ENCODE data around the gene WEE1. TPM values are rescaled to one million over a fixed set of nuclear protein-coding genes. Genes with fewer than 3 reads are reported as not detected.
"Not testable (repeated sequence)": the region's sequence is repeated elsewhere in the genome, so short reads cannot be mapped to it uniquely, and the experiment has no call there.

Gene WEE1
- total and polyA plus RNA-seq, 2 experiments from 2014 or later = 92.5 to 95.9 TPM

- no peaks in the 10 kb centered on the region for H3K9me3 ChIP-seq (ENCODE audit: low read depth)
- no peak for TF ChIP-seq CTCF (IDR thresholded peaks at IDR 0.05; ENCODE audit: low read depth, low read length)
- peaks cover 31% of the 10 kb centered on the region for H3K4me1 ChIP-seq (ENCODE audit: low read depth)
- no peaks in the 10 kb centered on the region for H3K27me3 ChIP-seq
- no peak overlapping the region for H3K4me3 ChIP-seq
- DNase-seq (ENCODE audit: low read depth in 1 of 2, low spot score in 1 of 2) = peak in 1 of 2 donors; percentile 36
- no peaks in the 10 kb centered on the region for H3K36me3 ChIP-seq
- no peak overlapping the region for H3K27ac ChIP-seq
Observed at GRCh38 chr11:9533736-9534473, 39.6 kb upstream of the WEE1 start.

DNA sequence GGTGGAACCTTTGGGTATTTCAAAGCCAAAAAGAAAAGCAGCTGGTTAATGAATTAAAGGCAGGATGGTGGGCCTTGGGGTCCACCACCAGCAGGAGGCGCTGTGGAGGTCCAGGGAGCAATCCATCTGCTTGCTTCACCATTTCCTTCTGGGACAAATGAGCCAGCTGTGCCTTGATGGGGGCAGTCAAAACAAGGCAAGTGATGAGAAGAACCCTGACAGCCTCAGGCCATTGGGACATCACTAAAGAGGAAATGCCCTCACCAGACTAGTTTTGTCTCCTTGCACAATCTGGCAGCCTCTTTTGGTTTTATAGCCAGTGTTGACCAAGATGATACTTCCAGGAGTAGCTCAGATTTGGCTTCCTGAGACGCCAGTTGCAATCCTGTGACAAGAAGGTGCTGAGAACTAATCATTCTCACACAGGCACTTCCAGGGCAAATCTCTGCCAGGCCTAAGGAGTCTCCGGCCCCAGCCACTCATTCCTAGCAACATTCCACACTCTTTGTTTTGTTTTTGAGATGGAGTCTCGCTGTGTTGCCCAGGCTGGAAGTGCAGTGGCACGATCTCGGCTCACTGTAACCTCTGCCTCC, 38.2 kb upstream of the WEE1 start:
- no peaks in the 10 kb centered on the region for H3K27me3 ChIP-seq

DNA sequence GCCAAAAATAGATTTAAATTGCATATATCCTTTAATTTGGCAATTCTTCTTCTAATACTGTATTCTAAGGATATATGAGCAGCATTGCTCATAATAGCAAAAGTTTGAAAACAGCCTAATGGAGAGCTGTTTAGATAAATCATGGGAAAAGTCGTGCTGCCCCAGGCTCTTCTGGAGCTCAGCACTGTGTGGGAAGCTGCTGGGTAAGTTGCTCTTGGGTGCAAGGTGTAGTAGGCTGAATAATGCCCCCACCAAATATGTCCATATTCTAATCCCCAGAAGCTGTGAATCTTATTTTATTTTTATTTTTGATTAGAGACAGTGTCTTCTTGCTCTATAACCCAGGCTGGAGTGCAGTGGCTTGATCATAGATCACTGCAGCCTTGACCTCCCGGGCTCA, 34.9 kb upstream of the WEE1 start:
- DNase-seq (ENCODE audit: low read depth in 1 of 2, low spot score in 1 of 2) = no peak
- no peaks in the 10 kb centered on the region for H3K9me3 ChIP-seq (ENCODE audit: low read depth)
- no peak for TF ChIP-seq CTCF (IDR thresholded peaks at IDR 0.05; ENCODE audit: low read depth, low read length)

More for the DNA sequence above, 38.2 kb upstream of the WEE1 start:
- Histone ChIP-seq H3K4me3 (no peak overlapping the region), H3K9me3 (ENCODE audit: low read depth) (no peaks in the 10 kb centered on the region), H3K36me3 (no peaks in the 10 kb centered on the region), H3K4me1 (ENCODE audit: low read depth) (peaks cover 19% of the 10 kb centered on the region), H3K27ac (no peak overlapping the region)
- peak; percentile 82 for TF ChIP-seq CTCF (IDR thresholded peaks at IDR 0.05; ENCODE audit: low read depth, low read length)
- peak; percentile 65 to 87 for DNase-seq (ENCODE audit: low read depth in 1 of 2, low spot score in 1 of 2)

DNA sequence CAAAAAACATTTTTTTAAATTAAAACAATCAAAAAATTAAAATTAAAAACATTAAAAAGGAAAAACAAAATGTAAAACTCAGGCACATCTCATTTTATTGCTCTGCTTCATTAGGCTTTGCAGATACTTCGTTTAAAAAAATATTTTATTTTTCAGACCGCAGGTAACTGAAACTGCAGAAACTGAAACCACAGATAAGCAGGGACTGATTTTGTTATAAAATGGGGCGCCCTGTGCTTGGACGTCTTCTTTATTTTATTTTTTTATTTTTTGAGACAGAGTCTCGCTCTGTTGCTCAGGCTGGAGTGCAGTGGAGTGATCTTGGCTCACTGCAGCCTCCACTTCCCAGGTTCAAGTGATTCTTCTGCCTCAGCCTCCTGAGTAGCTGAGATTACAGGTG, 24.3 kb upstream of the WEE1 start:
- not testable (repeated sequence) for H3K9me3 ChIP-seq (ENCODE audit: low read depth); H3K4me3 ChIP-seq; H3K36me3 ChIP-seq; DNase-seq (ENCODE audit: low read depth in 1 of 2, low spot score in 1 of 2); H3K27me3 ChIP-seq
- peaks cover 12% of the 10 kb centered on the region for H3K4me1 ChIP-seq (ENCODE audit: low read depth)
- H3K27ac ChIP-seq = peak overlapping the region; percentile 95

More for the DNA sequence above, 34.9 kb upstream of the WEE1 start:
- Histone ChIP-seq H3K36me3 (no peaks in the 10 kb centered on the region), H3K4me3 (no peak overlapping the region), H3K27ac (no peak overlapping the region), H3K27me3 (no peaks in the 10 kb centered on the region), H3K4me1 (ENCODE audit: low read depth) (peaks cover 9% of the 10 kb centered on the region)

DNA sequence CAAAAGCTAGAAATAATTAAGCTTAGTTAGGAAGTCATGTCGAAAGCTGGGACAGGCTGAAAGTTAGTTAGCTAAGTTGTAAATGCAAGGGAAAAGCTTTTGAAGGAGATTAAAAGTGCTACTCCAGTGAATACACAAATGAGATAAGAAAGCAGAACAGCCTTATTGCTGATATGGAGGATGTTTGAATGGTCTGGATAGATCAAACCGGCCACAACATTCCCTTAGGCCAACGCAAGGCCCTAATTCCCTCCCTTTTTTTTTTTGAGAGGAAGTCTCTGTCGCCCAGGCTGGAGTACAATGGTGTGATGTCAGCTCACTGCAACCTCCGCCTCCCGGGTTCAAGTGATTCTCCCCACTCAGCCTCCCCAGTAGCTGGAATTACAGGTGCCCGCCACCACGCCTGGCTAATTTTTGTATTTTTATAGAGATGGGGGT, 23.3 kb upstream of the WEE1 start:
- no peak for DNase-seq (ENCODE audit: low read depth in 1 of 2, low spot score in 1 of 2)
- Histone ChIP-seq H3K36me3 (no peaks in the 10 kb centered on the region), H3K4me1 (ENCODE audit: low read depth) (peaks cover 12% of the 10 kb centered on the region), H3K27me3 (no peaks in the 10 kb centered on the region), H3K27ac (peak overlapping the region; percentile 95), H3K9me3 (ENCODE audit: low read depth) (no peaks in the 10 kb centered on the region), H3K4me3 (no peak overlapping the region)
- no peak for TF ChIP-seq CTCF (IDR thresholded peaks at IDR 0.05; ENCODE audit: low read depth, low read length)

Data from cardiac muscle cell (in vitro differentiated cells and primary cell).